Thoracic aorta (tissue), 2 donors: ENCODE results near the gene PRDM10. TPM values are rescaled to one million over a fixed set of nuclear protein-coding genes. Genes with fewer than 3 reads are reported as not detected.

Experiments used
- ATAC-seq: fragments of 150-250 bp; one replicate; pipeline ENCODE4 v1.8.0; 2017; ENCODE audit warnings: low read depth; ENCODE audit not compliant: insufficient number of reproducible peaks, low FRiP score
- DNase-seq: peaks from one replicate; pipeline ENCODE4 v3.0.0-alpha.2; 2020; ENCODE audit warnings: low spot score
- H3K27ac ChIP-seq, 2 donors: fragments of 200-600 bp; sonication (generic); 1 replicate in 1 of 2; 2 replicates in 1 of 2; pipeline ENCODE4 v1.5.1; 2016; ENCODE audit warnings: mild to moderate bottlenecking in 2 of 2, moderate library complexity in 2 of 2
- H3K27me3 ChIP-seq: fragments of 200-600 bp; sonication (generic); replicated peaks from 2 replicates; pipeline ENCODE4 v1.6.0; 2016; ENCODE audit warnings: mild to moderate bottlenecking; ENCODE audit not compliant: insufficient read depth
- H3K36me3 ChIP-seq: fragments of 200-600 bp; sonication (generic); one replicate; pipeline ENCODE4 v1.5.1; 2016
- H3K4me1 ChIP-seq, 2 donors: fragments of 200-600 bp; sonication (generic); 1 replicate in 1 of 2; 2 replicates in 1 of 2; pipeline versions ENCODE4 v1.5.1 to v1.6.0; 2016; ENCODE audit warnings: low read depth in 2 of 2, mild to moderate bottlenecking in 1 of 2; ENCODE audit not compliant: control insufficient read depth in 1 of 2
- H3K4me3 ChIP-seq: fragments of 200-600 bp; sonication (generic); 2 replicates; pipeline ENCODE4 v1.5.1; 2016; ENCODE audit warnings: mild to moderate bottlenecking
- H3K9me3 ChIP-seq: fragments of 200-600 bp; sonication (generic); 2 replicates; pipeline ENCODE4 v1.5.1; 2016
- total RNA-seq, 2 donors: library from RNA; depleted of rRNA; stranded (reverse); fragments of >200 nt; gene quantifications; one replicate each; pipeline versions ENCODE4 v1.1.0 to v1.2.3, GENCODE V29; 2016
- TF ChIP-seq, protein P1 (sequence below): fragments of 200-600 bp; sonication (generic); IDR thresholded peaks from one replicate; pipeline ENCODE4 v1.5.1; 2019; ENCODE audit warnings: antibody characterized with exemption

The PRDM10 gene
- total RNA-seq, 2 donors from 2014 or later: 8.8 to 10.4 TPM

GRCh38 chr11:129905402-129905801 is 97.2 kb downstream of the PRDM10 start:
- Histone ChIP-seq H3K4me1 (no peaks in the 10 kb centered on the region), H3K27me3 (no peaks in the 10 kb centered on the region), H3K9me3 (no peaks in the 10 kb centered on the region), H3K4me3 (no peak overlapping the region), H3K36me3 (peaks cover 10% of the 10 kb centered on the region), H3K27ac (no peak overlapping the region)
- ATAC-seq: no peak
- no peak for DNase-seq
- TF ChIP-seq, protein P1, sequence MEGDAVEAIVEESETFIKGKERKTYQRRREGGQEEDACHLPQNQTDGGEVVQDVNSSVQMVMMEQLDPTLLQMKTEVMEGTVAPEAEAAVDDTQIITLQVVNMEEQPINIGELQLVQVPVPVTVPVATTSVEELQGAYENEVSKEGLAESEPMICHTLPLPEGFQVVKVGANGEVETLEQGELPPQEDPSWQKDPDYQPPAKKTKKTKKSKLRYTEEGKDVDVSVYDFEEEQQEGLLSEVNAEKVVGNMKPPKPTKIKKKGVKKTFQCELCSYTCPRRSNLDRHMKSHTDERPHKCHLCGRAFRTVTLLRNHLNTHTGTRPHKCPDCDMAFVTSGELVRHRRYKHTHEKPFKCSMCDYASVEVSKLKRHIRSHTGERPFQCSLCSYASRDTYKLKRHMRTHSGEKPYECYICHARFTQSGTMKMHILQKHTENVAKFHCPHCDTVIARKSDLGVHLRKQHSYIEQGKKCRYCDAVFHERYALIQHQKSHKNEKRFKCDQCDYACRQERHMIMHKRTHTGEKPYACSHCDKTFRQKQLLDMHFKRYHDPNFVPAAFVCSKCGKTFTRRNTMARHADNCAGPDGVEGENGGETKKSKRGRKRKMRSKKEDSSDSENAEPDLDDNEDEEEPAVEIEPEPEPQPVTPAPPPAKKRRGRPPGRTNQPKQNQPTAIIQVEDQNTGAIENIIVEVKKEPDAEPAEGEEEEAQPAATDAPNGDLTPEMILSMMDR: no peak

- H3K4me1 ChIP-seq: peaks cover 0 to 16% of the 10 kb centered on the region in 2 donors
- ATAC-seq (no peak), DNase-seq (no peak)
- peak overlapping the region; percentile 94 for H3K4me3 ChIP-seq
- TF ChIP-seq, protein P1: no peak
- H3K27ac ChIP-seq: peak overlapping the region; percentile 61 to 63
- no peaks in the 10 kb centered on the region for H3K27me3 ChIP-seq
- no peaks in the 10 kb centered on the region for H3K9me3 ChIP-seq
- no peaks in the 10 kb centered on the region for H3K36me3 ChIP-seq
These were observed 106.6 kb downstream of the PRDM10 start for GRCh38 chr11:129896062-129896461.

GRCh38 chr11:129895126-129896041 is 107.3 kb downstream of the PRDM10 start, which contains the start of gene NFRKB:
Gene NFRKB, minus strand, starts transcription at chr11:129895578. Its CDS starts 2,729 bp downstream, at chr11:129892849.
- H3K27me3 ChIP-seq: no peaks in the 10 kb centered on the region
- TF ChIP-seq, protein P1: no peak
- peak; percentile 75 for ATAC-seq
- H3K27ac ChIP-seq: peak within 1 kb of the TSS; percentile 61 to 63
- peak within 1 kb of the TSS; percentile 94 for H3K4me3 ChIP-seq
- no peaks in the 10 kb centered on the region for H3K9me3 ChIP-seq
- no peaks in the 10 kb centered on the region for H3K36me3 ChIP-seq
- H3K4me1 ChIP-seq: peaks cover 0 to 16% of the 10 kb centered on the region in 2 donors
- DNase-seq: peak; percentile 26

DNA sequence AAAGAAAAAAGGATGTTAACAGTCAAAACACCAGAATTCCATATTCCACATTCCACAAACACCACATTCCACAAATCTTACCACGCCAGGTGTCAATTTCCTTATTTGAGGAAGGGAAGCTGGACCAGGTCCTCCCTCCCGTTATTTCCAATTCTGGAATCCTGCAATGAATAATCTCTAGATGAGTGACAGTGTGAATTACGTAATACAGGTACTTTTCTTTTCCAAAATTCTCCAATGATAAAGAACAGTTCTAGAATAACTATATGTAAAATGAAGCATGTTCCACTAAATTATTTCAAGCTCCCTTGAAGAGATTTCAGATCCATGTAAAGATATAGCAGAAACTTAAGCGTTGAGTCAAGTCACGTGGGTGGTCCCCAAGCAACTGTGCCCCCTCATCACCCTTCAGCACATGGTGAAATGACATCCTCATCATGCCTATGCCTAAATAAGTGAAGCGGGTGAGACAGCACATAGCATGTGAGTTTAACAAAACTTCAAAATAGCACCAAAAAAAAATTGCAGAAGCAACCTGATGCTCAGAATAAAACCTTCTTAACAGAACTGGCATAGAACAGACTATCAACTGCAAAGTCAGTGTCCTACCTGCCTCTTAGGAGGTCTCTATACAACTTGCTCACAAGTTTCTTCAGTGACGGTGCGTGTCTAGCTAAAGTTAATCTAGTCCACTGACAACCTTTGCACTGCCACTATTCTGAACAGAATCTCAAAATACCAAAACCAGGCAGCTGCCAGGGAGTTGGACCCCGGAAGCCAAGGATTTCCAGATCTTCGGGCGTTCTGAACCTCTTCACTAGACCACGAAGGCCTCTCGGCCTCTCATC is 108.1 kb downstream of the PRDM10 start:
- ATAC-seq (no peak), DNase-seq (no peak)
- Histone ChIP-seq H3K36me3 (no peaks in the 10 kb centered on the region), H3K9me3 (no peaks in the 10 kb centered on the region), H3K27me3 (no peaks in the 10 kb centered on the region), H3K4me3 (peak overlapping the region; percentile 94), H3K4me1 (peaks cover 0 to 16% of the 10 kb centered on the region in 2 donors), H3K27ac (peak overlapping the region; percentile 52 to 61)
- TF ChIP-seq, protein P1: no peak

- Histone ChIP-seq H3K4me3 (no peak overlapping the region), H3K36me3 (peaks cover 47% of the 10 kb centered on the region), H3K9me3 (no peaks in the 10 kb centered on the region), H3K27me3 (no peaks in the 10 kb centered on the region), H3K4me1 (no peaks in the 10 kb centered on the region), H3K27ac (no peak overlapping the region)
- TF ChIP-seq, protein P1: no peak
- no peak for ATAC-seq
- DNase-seq: no peak
These were observed 114.2 kb downstream of the PRDM10 start for GRCh38 chr11:129888451-129888850.
